ENCODE data around the gene CRYAA.

- TF ChIP-seq CTCF (IDR thresholded peaks at IDR 0.05) (no peak), POLR2A (IDR thresholded peaks at IDR 0.05) (no peak)
Observed at GRCh38 chr21:43193651-43194302, 25.0 kb downstream of the CRYAA start.
